G401 (cell line): Measurements from ENCODE around the gene TGM5. TPM values are rescaled to one million over a fixed set of nuclear protein-coding genes. Genes with fewer than 3 reads are reported as not detected.
"Not testable (repeated sequence)": the region's sequence is repeated elsewhere in the genome, so short reads cannot be mapped to it uniquely, and the experiment has no call there.

Experiments used
- DNase-seq: peaks from one replicate; pipeline ENCODE4 v3.0.0-alpha.2; 2015; ENCODE audit warnings: low spot score
- in situ Hi-C: cut with HindIII; loops from 2 replicates; pipeline ENCODE4 v1.10.0; 2016; ENCODE audit warnings: low sequenced_read_pairs, mixed read lengths
- total RNA-seq: library from RNA; depleted of rRNA; stranded (reverse); fragments of >200 nt; shearing (Covaris generic); gene quantifications from 2 replicates; pipeline ENCODE4 v1.2.3, GENCODE V29; 2014; rRNA removed

The TGM5 gene
- not detected in 2 replicates for total RNA-seq

GRCh38 chr15:43266834-43267233, at the start of gene TGM5:
Gene TGM5 (minus strand): TSS chr15:43266928. CDS start chr15:43266849, 79 bp downstream.
- no peak for DNase-seq
- in situ Hi-C loops = no loop called here

- DNase-seq = no peak
- in situ Hi-C loops = no loop called here
These were observed 47.4 kb upstream of the TGM5 start for GRCh38 chr15:43314171-43314570.

DNA sequence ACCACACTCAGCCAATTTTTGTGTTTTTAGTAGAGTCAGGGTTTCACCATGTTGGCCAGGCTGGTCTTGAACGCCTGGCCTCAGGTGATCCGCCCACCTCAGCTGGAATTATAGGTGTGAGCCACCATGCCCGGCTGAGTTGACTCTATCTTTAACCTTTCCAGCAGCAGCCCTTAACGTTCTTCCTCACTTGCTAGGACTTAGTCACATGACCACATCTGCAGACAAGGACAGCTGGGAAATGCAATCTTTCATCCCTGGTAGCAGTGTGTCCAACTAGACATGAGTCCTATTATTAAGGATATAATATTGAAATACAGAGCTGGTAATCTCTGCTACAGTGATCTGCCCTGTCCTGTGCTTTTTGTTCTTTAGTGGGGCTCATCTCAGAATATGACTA, 45.6 kb upstream of the TGM5 start:
- DNase-seq = no peak
- in situ Hi-C loops = no loop called here

- in situ Hi-C loops = no loop called here
- DNase-seq = no peak
These were observed 35.6 kb upstream of the TGM5 start, which contains the start of gene TGM7 for GRCh38 chr15:43302205-43302817. Gene TGM7 (minus strand): TSS chr15:43302255.

GRCh38 chr15:43299884-43300283, 33.2 kb upstream of the TGM5 start:
- no peak for DNase-seq
- in situ Hi-C loops = no loop called here

- DNase-seq = peak; percentile 64
- in situ Hi-C loops = no loop called here
These were observed 32.7 kb upstream of the TGM5 start for GRCh38 chr15:43299411-43299810.

GRCh38 chr15:43294091-43294706, 27.5 kb upstream of the TGM5 start:
- DNase-seq = no peak
- in situ Hi-C loops = no loop called here

DNA sequence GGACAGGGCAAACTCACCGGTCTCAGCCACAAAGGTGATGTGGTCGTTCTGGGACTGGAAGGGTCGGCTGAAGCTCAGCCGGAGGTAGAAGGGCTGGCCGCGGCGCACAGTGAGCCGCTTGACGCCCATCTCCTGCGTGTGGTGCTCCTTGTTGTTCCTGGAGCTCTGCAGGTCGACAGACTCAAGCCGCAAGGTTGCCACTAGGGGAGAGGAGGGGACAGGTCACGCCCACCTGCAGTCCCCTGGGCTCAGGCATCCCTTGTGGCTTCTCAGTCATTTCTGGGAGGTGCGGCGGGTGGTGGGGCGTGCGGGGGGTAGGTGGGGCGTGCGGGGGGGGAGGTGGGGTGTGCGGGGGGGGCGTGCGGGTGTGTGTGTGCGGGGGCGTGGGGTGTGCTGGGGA, 26.7 kb upstream of the TGM5 start:
- in situ Hi-C loops = no loop called here
- DNase-seq = no peak

- in situ Hi-C loops = no loop called here
- no peak for DNase-seq
These were observed 25.8 kb upstream of the TGM5 start for GRCh38 chr15:43292375-43293078.

DNA sequence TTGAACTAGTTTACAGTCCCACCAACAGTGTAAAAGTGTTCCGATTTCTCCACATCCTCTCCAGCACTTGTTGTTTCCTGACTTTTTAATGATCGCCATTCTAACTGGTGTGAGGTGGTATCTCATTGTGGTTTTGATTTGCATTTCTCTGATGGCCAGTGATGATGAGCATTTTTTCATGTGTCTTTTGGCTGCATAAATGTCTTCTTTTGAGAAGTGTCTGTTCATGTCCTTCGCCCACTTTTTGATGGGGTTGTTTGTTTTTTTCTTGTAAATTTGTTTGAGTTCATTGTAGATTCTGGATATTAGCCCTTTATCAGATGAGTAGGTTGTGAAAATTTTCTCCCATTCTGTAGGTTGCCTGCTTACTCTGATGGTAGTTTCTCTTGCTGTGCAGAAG, 22.9 kb upstream of the TGM5 start:
- DNase-seq, in situ Hi-C loops: not testable (repeated sequence)

DNA sequence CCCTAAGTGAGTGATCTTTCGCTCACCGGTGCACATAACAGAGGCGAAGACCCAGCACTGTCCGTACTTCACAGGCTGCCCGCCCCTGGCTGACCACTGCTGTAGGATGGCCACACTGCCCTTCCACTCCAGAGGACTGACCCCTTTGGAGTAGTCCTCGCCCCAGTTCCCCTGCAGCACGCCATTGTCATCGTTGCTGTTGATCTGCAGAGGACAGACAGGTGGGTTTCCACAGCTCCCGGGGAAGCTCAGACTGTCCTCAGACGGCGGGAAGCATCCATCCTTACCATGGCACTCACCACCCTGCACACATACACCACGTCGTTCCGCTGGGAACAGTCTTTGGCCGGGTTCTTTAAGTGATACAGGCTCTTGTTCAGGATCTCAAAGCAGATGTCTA, 20.5 kb upstream of the TGM5 start:
- in situ Hi-C loops = no loop called here

DNA sequence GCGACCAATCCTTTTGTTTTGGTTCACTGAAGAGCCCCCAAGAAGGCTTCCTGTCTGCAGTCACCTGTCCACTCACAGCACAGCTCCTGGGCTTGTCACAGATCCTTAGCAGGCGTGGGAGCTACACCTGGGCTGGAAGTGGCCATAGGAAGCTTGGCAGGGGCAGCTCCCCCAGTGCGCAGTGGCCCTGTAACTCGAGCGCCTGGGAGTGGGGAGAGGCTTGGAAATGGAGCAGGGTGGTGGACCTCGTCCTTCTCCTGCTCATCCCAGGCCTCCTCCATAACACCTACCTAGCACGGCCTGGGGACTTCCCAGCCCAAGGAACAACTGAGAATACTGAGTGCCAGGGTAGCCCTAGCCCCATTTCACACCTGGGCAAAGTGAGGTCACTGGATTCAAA, 19.3 kb upstream of the TGM5 start:
- no peak for DNase-seq
- in situ Hi-C loops = no loop called here

More for the DNA sequence above, 20.5 kb upstream of the TGM5 start:
- no peak for DNase-seq

GRCh38 chr15:43285609-43286037, 18.9 kb upstream of the TGM5 start:
- DNase-seq = peak; percentile 82
- in situ Hi-C loops = no loop called here

- in situ Hi-C loops = no loop called here
- no peak for DNase-seq
These were observed 16.8 kb upstream of the TGM5 start for GRCh38 chr15:43283526-43283925.

DNA sequence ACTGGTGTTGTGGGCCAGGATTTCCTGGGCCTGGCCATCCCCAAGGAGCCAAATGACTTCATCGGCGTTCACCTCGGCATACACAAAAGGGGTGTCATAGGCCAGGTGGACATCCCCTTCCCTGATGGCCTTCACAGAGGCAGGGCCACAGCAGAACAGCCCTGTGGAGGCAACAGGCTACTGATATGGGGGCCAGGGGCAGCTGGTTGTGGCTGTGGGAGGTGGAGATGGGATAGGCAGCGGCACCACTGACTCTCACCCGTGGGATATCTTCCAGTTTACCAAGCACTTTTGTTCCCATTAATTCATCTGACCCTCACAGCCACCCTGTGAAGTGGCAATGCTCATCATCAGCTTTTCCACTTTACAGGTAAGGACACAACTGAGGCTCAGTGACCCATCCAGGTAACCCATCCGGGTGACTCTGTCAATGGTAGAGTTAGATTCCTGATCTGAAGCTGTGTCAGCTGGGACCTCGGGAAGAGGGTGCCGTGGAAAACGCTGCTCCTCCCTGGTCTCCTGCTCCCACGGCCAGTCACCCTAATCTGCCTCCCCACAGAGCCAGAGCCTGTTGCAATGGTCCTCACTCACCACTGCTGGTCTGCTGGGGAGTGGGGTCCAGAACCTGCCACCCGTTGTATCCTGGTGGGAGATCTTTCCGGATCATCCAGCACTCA, 15.3 kb upstream of the TGM5 start:
- in situ Hi-C loops = no loop called here
- no peak for DNase-seq

DNA sequence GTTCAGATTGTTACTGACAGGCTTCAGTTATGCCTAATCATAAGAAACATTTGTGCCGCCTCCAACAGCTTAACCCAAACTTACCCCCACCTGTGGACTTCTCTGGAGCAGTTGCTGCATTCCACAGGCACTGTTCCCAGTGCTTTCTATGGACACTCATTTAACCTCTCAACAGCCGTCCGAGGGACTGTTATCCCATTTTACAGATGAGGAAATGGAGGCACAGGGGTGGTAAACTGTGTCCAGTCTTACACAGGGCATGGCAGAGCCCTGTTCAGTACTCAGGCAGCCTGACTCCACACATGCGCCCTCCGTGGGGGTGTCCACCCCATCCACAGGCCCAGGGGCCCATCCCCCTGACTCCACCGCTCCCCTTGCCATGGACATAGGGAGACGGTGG, 14.3 kb upstream of the TGM5 start:
- no peak for DNase-seq
- in situ Hi-C loops = no loop called here

GRCh38 chr15:43279496-43279895, 12.8 kb upstream of the TGM5 start:
- DNase-seq = no peak
- in situ Hi-C loops = no loop called here

DNA sequence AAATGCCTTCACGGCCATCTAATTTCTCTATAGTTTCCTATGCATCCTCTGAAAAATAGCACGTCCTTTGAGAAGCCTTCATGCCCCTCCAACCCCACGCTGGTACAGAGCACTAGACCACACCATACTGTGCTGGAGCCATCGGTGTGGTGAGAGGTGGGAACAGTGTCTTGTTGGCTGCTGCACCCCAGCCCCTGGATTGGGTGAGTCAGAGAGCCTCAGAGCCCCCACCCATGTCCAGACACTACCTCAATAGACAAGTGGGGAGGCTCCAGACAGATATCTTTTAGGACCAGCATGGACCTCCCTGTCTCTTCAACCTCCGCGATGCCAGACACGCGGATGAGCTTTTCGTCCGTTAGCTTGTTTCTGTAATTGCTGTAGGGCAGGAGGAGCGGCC, 12.1 kb upstream of the TGM5 start:
- in situ Hi-C loops = no loop called here
- no peak for DNase-seq

GRCh38 chr15:43277901-43278300, 11.2 kb upstream of the TGM5 start:
- in situ Hi-C loops = no loop called here
- DNase-seq = peak; percentile 73

GRCh38 chr15:43277231-43277823, 10.6 kb upstream of the TGM5 start:
- DNase-seq = no peak
- in situ Hi-C loops = no loop called here
